HL-60/S4 treated with retinoic acid at 250 ng/mL for 4 days and 3 days (cell line): Measurements from ENCODE around the gene DHX58.
"Not testable (repeated sequence)": the region's sequence is repeated elsewhere in the genome, so short reads cannot be mapped to it uniquely, and the experiment has no call there.

Experiments used
- in situ Hi-C: fragments of 300-500 bp; cut with MboI; formaldehyde crosslinking; loops from 2 replicates; pipeline ENCODE4 v1.7.0; 2022; ENCODE audit warnings: low sequenced_read_pairs

DHX58 gene

DNA sequence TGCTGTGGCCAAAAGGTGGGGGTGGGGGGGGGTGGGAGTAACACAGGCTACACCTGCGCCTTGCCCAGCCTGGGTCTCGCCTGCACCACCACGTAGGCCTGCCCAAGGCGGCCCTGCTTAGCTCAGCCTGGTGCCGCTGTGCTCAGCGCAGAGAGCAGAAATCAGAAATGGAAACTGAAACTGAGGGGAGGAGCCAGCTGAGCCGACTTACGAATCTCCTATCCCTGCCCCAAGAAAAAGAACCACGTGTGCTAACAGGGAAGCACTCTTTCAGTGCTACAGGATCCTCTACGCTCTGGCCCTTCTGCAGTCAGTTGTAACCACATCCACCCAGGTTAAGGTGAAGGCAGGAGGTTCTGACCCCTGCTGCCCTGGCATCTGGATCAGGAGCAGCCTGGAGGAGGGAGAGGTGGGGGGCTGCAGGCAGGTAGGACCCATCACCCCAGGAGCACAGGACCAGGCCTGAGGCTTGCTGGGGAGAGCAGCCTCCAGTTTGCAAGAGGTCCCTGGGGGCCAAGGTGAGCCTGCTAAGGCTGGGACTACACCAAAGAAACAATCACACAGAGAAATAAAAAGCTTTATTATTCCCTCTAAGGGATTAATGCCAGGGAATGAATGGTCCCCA lies at the start of gene DHX58:
Gene DHX58 (minus strand): TSS at position 163 of the 625 bp plus-strand sequence. CDS start 822 bp downstream, outside the sequence.
- in situ Hi-C loops = loop anchor here (10.0 to 25.0 kb wide), 2 partner anchors 148 to 375 kb away; partner anchors contain the start of genes CNP and HAP1

DNA sequence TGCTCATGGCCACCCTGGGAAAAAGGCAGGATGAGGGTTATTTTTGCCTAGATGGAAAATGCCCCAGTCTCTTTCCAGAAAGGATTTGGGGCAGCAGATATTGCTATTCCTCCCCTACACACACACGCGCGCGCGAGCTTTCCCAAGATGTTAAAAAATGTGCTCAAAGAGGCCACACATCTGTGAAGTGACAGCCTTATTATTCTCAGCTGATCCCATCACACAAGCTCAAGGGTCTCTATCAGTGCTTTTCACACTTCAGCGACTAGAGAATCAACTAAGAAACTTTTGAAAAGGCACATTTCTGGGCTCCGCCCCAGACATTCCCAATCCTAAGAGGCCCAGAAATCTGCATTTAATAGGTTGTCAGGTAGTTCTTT lies 48.0 kb upstream of the DHX58 start:
- in situ Hi-C loops = no loop called here

DNA sequence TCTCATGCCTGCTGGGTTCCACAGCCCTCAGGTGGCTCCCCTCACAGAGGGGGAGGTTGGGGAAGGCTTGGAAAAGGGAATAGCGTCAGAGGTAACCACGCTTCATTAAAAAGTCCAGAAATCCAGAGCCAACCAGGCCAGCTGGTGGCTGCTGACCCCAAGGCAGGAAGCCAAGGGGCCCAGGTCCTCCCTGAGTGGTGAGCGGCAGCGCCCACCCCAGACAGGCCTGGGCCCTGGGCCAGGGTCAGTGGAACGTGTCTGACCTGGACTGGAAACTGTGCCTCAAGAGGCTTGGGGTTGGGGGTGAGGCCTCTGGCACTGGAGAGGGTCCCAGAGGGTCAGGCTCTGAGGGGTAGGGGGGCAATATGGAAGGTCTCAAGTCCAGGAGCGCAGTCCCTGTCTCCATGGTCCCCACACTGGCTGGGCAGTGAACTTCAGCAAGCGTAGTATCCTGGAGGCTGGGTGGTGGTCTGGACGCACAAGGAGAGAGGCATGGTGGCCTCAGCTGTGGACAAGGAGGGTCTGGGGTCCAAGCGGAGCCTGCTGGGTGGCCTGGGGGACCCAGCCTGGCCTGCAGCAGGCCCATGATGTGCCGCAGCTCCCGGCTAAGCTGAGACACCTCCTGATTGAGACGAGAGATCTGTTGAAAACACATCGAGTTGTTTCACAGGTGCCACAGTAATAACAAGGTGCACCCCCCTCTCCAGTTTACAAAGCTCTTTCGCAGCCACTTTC lies 47.4 kb upstream of the DHX58 start:
- in situ Hi-C loops = no loop called here

DNA sequence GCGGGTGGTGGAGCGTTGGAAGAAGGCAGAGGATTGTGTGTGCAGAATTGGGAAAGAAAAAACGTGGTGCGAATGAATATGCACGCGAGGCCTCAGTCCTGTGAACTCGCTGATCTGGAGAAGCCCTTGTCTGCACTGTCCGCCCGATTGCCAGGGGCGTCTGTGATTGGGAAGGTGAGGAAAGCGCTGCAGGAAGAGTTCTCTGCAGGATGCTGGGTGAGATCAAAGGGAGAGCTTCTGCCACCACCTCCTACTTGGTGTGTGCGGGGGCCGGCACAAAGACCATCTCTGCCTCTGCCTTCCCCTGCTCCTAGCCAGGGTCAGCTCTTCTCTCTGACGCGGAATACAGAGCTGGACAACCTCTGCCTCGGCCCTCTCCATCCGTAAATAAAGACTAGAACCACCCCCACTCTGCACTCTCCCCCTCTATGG lies 43.1 kb upstream of the DHX58 start:
- in situ Hi-C loops = no loop called here

DNA sequence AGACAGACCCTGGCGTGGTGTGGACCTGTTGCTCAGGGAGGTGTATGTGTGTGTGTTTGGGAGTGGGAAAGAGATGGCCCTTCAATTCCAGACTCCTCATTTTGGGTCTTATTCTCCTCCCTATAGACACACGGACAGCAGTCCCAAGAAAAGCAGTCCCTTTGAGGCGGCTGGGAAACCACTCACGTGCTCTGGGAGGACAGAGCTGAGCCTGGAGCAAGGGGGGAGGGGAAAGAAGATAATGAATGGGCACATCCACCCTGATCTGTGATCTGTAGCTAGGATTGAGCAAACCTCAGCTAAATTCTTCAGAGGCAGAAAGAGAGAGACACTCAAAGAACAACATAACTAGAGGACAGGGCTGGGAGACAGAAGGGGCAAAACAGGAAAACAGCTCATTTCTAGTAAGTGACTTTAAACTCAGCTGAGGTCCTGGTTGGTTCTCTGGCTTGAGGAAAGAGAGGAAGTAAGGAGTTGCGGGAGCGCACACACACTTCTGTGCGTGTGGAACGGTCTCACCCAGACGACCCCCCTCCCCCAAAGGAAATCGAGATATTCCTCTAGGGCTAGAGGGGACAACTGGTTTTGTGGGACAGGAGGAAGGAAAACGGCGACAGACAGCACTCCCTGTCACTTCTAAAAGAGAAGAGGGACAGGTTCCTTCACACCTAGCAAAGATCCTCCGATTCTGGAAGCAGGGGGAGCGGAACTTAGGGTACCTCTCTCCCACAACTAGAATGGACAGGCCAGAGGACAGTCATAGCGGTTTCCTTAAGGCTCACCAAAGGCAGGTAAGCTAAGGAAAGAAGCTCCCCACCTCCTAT lies 41.6 kb upstream of the DHX58 start:
- in situ Hi-C loops = no loop called here

DNA sequence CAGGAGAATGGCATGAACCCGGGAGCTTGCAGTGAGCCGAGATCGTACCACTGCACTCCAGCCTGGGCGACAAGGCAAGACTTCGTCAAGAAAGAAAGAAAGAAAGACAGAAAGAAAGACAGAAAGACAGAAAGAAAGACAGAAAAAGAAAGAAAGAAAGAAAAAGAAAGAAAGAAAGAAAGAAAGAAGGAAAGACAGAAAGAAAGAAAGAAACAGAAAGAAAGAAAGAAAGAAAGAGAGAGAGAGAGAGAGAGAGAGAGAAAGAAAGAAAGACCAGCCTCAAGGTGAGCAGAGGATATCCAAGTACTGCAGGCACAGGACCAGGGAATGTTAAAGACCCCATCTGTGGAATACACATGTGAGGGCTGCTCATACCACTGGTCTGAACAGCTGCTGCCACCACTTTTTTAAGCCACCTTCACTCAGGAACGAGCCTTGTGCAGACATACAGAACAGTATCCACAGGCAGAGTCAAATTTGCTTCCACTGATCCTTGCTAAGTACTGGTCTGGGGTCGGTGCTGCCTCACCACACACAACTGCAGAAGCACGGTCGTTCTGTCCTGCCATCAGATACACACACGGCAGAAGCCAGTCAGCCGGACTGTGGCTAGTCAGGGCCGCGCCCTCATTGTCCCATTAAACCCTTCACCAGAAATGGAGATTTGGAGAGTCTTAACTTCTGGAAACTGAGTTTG lies 34.5 kb upstream of the DHX58 start:
- in situ Hi-C loops = no loop called here

DNA sequence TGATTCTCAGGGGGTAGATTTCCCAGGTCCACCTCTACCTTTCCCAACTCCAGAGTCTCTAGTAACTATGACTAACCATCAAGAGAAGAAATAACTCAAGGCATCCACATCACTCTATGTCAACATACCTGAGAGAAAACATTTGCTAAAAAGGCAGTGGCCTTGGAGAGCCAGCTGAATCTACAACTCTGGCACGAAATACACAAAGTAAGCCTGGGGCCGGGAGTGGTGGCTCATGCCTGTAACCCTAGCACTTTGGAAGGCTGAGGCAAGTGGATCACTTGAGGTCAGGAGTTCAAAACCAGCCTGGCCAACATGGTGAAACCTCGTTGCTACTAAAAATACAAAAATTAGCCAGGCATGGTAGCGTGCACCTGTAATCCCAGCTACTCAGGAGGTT lies 30.6 kb upstream of the DHX58 start:
- in situ Hi-C loops = not testable (repeated sequence)

DNA sequence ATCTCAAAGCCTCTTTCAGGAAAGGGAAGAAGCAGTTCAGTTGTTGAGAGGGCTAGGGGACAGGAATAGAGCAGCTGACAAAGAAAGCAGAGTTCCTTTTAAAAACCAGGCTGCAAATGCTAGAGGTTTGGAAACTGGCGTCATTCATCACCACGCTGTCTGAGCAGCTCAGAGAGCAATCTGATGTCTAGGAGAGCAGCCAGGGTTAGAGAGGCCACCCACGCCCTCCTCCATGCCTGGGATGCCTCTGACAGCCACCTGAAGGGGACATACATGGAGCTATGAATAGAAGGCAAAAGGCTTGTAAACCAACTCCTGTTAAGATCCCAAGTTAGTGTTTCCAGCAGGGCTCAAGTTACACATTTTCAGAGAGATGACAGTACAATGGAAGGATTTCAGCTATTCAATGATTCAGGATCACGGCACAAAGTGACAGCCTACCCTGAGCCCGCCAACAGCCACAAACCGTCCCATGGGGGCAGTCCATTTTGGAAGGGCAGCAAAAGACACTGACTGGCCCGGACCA lies 29.9 kb upstream of the DHX58 start:
- in situ Hi-C loops = no loop called here

DNA sequence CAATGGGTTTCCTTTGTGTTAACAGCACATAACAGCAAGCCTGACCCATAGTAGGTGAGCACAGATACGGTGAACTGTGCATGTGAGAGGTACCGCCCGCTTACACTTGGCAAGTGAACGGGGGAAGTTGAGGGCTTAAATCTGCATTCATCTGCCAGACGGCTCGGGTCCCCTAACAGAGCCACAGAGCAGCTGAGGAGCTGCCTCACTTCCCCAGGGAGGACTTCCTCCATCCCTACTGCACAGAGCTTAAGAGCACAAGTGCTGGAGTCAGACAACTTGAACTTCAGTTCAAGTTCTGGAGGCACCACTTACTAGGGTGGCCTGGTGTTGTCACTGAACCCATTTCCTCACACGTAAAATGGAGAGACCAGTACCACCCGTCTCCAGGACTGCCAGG lies 28.9 kb upstream of the DHX58 start:
- in situ Hi-C loops = no loop called here

DNA sequence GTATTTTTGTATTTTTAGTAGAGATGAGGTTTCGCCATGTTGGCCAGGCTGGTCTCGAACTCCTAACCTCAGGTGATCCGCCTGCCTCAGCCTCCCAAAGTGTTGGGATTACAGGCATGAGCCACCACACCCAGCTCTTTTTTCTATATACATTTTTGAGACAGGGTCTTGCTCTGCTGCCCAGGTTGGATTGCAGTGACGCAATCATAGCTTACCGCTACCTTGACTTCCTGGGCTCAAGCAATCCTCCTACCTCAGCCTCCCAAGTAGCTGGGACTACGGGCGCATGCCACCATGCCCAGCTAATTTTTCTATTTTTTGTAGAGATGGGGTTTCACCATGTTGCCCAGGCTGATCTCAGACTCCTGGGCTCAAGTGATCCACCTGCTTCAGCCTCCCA lies 28.2 kb upstream of the DHX58 start:
- in situ Hi-C loops = not testable (repeated sequence)

DNA sequence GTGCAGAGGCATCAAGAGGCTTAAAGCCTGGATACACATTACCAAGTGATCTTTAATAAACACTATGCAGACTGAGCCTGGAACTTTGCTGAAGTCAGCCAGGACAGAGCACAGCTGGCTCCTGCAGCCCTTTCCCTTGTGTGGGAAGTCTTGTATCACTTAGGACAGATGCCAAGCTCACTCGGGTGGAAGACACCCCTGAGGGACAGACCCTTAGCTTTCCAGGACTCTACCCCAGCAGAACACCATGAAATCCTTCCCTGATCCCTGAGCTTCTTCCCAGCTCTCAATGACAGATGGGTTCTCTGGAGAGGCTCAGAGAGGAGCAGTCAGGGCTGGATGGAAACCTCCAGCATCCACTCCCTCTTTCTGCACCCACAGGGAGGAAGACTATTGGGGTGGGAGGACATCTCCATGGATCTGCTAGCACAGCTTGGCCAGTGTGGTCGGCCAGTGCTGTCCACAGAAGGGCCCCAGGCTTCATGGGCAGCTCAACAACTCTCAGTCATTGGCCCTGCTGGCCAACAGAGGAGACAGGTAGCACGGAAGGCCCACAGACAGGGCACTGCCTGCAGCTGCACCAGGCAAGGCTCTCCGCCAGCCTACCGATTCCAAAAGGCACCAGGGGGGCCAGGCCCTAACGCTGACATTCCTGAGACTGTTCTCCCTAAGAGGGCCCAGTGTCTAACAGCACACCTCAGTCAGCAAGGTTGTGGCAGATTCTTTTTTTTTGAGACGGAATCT lies 26.4 kb upstream of the DHX58 start:
- in situ Hi-C loops = no loop called here

DNA sequence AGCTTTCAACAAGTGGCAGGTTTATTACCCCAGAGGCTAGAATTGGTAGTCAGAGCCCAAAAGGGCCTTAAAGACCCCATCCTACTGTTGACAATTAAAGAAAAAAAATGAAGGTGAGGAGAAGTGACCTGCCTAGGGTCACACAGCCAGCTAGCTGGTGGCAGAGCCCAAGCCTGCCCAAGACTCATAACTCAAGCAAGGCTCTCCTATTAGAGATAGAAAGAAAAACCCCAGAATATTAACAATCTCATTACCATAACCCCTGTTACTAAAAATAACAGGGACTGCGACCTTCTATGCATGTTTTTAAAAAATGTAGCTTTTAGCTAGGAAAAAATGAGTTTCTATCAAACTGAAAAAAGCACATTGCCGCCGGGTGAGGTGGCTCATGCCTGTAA lies 24.1 kb upstream of the DHX58 start:
- in situ Hi-C loops = no loop called here

DNA sequence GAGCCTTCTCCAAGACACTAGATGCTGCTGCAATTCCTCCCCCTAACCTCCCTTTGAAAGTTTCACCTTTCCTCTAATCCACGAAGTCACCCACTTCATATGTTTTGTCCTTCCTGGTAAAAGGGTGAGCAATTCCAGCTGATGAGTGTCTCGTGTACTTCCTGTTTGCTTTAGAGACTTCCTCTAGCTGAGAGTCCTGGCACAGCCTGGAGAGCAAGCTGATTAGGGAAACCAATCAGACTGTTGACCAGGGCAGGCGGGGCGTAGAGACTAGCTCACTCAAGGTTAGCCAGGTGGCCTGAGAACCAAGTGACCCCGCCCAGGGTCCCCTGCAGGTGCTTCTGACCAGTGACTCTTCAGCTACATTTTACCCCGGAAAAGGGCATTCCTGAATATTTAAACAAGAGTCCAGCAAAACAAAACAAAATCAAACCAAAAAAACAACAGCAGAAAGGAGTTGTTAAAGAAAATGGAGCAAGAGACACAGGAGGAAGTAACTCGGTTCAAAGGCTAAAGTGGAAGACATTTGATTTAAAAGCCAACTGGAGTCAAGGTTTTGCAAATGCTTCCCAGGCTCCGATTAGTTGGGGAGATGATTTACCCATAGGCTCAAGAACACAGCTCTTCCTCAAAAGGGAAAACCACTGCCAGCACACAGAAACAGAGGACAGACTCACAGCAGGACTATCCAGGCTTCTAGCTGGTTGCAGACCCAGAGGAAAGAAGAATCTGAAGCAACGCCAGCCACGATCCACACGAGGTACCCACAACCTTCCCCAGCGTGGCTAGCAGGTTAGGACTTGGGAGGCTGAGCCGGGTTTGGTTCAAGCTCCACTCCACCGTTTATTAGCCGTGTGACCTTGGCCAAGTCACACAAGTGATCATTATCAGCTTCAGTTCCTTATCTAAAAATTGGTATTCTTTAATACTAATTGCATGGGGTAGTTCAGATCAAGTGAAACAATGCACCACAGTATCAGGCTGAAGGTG lies 23.4 kb upstream of the DHX58 start:
- in situ Hi-C loops = no loop called here

DNA sequence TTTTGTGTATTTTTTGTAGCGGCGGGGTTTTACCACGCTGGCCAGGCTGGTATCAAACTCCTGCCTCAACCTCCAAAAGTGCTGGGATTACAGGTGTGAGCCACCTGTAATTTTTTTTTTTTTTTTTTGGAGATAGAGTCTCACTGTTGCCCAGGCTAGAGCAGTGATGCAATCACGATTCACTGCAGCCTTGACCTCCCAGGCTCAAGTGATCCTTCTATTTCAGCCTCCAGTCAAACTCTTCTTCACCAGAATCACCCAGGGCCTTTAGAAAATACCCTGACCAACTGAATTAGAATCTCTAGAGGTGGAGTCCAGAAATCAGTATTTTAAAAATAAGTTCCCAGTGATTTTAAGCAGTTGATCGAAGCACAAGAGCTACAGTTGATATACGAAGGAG lies 22.6 kb upstream of the DHX58 start:
- in situ Hi-C loops = no loop called here

DNA sequence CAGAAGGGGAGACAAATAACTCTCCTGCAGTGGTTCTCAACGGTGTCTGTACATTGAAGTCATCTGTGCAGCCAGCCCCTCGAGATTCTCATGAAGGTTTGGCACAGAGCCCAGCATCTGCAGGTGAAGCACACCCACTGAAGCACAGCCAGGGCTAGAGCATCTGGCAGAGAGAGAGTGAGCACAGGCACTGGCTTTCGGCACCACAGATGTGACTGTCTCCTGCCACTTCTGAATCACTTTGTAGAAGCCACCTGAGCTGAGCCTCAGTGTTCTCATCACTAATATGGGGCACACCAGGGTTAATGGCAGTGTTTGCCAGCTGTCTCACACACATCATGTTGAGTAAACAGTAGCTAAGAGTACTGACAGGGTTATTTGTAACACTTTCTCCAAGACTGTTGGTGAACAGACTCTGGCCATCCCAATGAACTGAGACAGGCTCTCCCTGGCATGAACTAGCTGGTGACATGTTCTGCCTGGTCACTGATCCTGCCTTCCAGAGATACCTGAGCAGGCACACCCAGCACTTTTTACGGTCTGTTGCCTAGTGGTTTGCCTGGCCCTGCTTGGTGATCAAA lies 21.0 kb upstream of the DHX58 start:
- in situ Hi-C loops = no loop called here

DNA sequence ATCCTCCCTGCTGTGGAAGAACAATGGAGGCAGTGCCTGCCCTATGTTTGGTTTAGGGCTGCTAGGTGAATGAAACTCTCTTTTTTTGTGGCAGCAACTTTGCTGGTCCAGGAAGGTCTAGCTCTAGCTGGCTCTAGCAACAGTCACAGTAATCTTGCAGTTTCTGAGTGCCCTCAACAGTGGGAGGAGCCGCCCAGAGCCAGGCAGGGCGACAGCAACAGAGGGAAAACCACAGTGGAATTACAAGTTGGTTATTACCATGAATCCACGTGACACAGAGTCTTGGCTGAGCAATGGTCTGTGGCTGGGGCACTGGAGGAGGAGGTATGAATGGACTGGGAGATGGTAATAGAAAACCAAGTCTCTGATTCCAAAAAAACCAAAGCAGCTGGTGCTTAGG lies 20.4 kb upstream of the DHX58 start:
- in situ Hi-C loops = no loop called here

DNA sequence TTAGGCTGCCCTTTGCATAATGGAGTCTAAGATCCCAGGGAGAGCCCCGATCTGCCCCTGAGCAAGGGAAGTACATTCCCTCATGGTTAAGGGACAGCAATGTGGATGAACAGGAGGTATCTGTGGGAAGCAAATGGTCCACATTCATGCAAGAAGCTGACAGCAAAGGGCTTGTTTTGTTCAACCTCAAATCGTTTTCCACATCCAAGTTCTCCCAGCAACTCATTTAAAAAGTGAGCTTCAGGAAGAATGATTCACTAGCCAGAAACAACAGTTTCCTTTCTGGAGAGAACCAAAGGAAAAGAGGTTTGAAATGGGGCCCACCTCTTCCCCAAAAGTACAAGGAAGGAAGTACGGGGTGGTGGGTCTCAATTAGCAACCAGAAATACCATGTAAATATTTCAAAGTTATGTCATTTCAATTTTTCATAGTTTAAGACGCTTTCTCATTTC lies 19.5 kb upstream of the DHX58 start:
- in situ Hi-C loops = no loop called here

DNA sequence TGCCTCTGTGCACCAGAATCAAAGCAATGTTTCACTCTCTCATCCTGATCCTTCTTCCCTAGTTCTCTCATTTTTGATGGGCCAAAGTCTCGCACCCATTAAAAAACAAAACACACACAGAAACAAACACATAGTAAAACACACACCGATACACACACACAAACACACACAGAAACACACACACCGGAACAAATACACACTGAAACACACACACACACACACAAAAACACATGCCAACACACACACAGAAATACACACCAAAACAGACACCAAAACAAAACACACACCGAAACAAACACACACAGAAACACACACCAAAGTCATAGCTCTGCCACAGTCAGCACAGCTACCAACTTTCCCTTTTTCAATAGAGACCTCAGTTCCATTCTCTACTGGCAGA lies 18.7 kb upstream of the DHX58 start:
- in situ Hi-C loops = no loop called here
